Activated CD8-positive, alpha-beta memory T cell treated with anti-CD3 and anti-CD28 coated beads, Interleukin-2, amount 10 ng/mL, durations not matched to agents 7 days and 5 days (primary cell): ENCODE data around the gene PC. TPM values are rescaled to one million over a fixed set of nuclear protein-coding genes. Genes with fewer than 3 reads are reported as not detected.

Source experiments
- ATAC-seq: fragments of 150-1000 bp; cut with Tn5 transposase; one replicate; pipeline ENCODE4 v1.10.0; 2021; ENCODE audit warnings: moderate library complexity
- CTCF ChIA-PET: fragments of 350-600 bp; sonication (Branson Sonifier 250); formaldehyde crosslinking; loops from one replicate; lab custom pipeline; 2021; ENCODE audit warnings: antibody characterized with exemption; lab: Charles Lee
- DNase-seq: peaks from one replicate; pipeline ENCODE4 v3.0.0-alpha.2; 2020
- H3K27ac Mint-ChIP-seq: one replicate; pipeline ENCODE4 v1.8.0; 2021; ENCODE audit warnings: mild to moderate bottlenecking, mixed read lengths
- H3K27me3 Mint-ChIP-seq: one replicate; pipeline ENCODE4 v1.8.0; 2021; ENCODE audit warnings: mixed read lengths
- H3K36me3 Mint-ChIP-seq: one replicate; pipeline ENCODE4 v1.8.0; 2021; ENCODE audit warnings: mild to moderate bottlenecking, mixed read lengths
- H3K4me1 Mint-ChIP-seq: one replicate; pipeline ENCODE4 v1.8.0; 2021; ENCODE audit warnings: mixed read lengths
- H3K4me3 Mint-ChIP-seq: one replicate; pipeline ENCODE4 v1.8.0; 2021; ENCODE audit warnings: mild to moderate bottlenecking, moderate library complexity, mixed read lengths
- H3K9me3 Mint-ChIP-seq: one replicate; pipeline ENCODE4 v1.8.0; 2022; ENCODE audit warnings: low read depth, mixed read lengths
- total RNA-seq, 2 experiments: library from RNA; stranded (reverse); gene quantifications; one replicate each; pipeline ENCODE4 v1.2.3, GENCODE V29; 2021

PC gene
- total RNA-seq, 2 experiments from 2014 or later, result 10.1 to 11.3 TPM

DNA sequence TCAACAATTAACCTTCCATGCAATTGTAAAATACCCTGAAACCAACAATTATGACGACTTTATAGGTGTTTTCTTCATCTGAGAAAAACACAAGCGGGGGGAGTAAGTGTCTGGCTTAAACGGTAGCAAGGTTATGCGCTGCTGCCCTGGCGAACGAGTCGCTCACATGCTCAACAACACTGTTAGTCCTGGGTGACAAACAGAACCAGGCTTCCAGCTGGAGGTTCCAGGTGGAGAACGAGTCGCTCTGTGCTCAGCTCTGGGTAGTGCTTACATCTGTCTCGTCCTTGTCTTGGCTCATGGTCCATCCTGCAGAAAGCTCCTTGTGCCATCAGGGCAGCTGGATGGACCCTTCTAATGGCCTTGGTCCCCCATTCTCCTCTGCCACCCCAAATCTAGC is 48.2 kb downstream of the PC start:
- no peaks in the 10 kb centered on the region for H3K36me3 Mint-ChIP-seq
- no peaks in the 10 kb centered on the region for H3K9me3 Mint-ChIP-seq
- ATAC-seq, result no peak
- H3K4me3 Mint-ChIP-seq, result no peak overlapping the region
- no peak for DNase-seq
- no peaks in the 10 kb centered on the region for H3K27me3 Mint-ChIP-seq
- CTCF ChIA-PET, result interaction anchor here (0.8 kb wide), 1 partner anchor 12 kb away, joined by 3 read pairs; no protein-coding TSS in a partner anchor
- H3K27ac Mint-ChIP-seq, result no peak overlapping the region
- H3K4me1 Mint-ChIP-seq, result no peaks in the 10 kb centered on the region

DNA sequence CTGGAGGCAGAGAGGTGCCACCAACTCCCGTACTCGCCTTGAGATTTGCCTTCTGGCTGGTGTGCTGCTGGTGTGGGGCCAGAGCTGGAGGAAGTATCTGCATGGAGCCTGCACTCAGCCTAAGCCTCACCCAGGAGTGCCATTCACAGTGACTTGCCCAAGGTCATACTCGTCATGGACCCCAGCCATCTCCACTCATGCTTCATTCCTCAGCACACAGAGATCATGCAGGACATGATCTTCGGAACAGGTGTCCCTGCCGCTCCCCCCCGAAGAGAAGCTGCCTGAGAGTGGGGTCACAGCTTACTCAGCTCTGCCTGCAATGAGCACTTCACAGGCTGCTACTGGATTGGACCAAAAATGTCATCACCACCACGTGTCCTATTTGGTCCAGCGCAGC is 49.0 kb downstream of the PC start:
- Mint-ChIP-seq H3K4me1 (no peaks in the 10 kb centered on the region), H3K36me3 (no peaks in the 10 kb centered on the region), H3K9me3 (no peaks in the 10 kb centered on the region), H3K4me3 (no peak overlapping the region), H3K27me3 (no peaks in the 10 kb centered on the region), H3K27ac (no peak overlapping the region)
- ATAC-seq, result no peak
- DNase-seq, result no peak
- CTCF ChIA-PET, result interaction anchor here (0.5 kb wide), 1 partner anchor 859 kb away, joined by 3 read pairs; no protein-coding TSS in a partner anchor

DNA sequence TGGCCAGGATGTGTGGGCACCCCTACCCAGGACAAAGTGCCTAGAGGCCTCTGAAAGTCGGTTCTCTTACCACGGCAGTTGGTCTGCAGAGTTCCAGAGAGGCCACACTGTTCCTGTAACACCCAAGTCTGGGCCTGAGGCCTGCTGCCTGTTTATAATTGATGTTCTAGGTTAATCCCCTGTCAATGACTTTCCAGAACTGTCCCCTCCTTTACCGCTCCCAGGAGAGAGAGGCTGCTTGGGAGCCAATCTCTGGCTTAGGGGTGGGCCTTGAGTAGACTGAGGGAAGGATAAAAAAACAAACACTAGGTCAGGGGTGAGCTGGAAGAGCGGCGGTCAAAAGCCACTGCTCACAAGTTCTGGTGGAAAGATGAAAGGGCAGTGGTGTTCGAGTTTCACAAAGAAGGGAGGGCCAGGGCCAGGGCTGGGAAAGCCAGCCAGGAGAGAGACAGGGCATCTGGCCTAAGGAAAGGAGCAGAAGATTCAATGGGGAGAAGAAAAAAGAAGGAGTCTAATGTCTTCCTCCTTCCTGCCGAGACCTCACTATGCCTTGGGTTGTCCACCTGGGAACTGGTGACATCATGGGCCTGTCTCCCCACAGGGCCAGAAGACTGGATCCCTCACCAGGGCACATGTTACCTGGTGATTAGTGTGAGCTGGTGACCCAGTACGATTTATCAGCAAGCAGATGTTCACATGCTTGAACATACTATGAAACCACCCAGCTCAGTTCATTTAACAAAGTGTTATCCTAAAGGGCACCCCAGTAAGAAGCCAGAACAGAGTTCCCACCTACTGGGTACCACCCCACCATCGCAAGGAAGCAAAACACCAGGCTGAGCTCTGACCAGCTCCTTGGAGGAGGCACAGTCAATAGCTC is 50.2 kb downstream of the PC start:
- H3K36me3 Mint-ChIP-seq, result no peaks in the 10 kb centered on the region
- no peak for DNase-seq
- CTCF ChIA-PET, result no interaction called here
- no peak overlapping the region for H3K27ac Mint-ChIP-seq
- H3K4me3 Mint-ChIP-seq, result no peak overlapping the region
- no peaks in the 10 kb centered on the region for H3K4me1 Mint-ChIP-seq
- no peak for ATAC-seq
- no peaks in the 10 kb centered on the region for H3K9me3 Mint-ChIP-seq
- no peaks in the 10 kb centered on the region for H3K27me3 Mint-ChIP-seq

DNA sequence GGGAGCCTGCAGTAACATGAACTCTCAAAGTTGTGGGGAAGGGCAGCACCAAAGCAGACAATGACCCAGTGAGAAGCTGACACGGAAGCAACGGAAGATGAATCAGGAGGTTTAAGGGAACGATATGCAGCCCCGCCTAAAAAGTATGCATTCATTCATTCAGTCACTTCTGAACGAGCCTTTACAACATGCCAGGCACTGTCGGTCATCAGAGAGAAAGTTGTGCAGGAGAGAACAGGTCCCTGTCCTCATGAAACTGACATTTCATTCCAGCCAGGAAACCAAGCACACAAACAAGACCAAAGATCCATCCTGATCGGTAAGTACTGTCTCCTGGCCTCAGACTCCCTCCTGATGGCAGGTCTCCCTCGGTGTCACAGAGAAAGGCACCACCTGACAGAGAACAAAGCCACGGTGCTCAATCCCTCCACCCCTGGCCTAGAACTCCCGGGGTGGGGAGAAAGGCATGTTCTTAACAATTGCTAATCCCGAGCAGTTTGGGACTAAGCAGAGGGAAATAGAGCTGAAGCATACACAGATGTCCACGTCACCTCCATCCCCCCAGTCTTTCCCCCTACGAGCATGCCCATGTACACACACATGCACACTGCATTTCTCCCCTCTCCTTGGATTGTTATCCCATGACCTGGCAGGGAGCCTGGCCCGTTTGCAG is 52.0 kb downstream of the PC start:
- ATAC-seq (no peak), DNase-seq (no peak)
- H3K9me3 Mint-ChIP-seq, result no peaks in the 10 kb centered on the region
- CTCF ChIA-PET, result no interaction called here
- no peak overlapping the region for H3K4me3 Mint-ChIP-seq
- H3K36me3 Mint-ChIP-seq, result no peaks in the 10 kb centered on the region
- no peaks in the 10 kb centered on the region for H3K4me1 Mint-ChIP-seq
- no peaks in the 10 kb centered on the region for H3K27me3 Mint-ChIP-seq
- no peak overlapping the region for H3K27ac Mint-ChIP-seq

DNA sequence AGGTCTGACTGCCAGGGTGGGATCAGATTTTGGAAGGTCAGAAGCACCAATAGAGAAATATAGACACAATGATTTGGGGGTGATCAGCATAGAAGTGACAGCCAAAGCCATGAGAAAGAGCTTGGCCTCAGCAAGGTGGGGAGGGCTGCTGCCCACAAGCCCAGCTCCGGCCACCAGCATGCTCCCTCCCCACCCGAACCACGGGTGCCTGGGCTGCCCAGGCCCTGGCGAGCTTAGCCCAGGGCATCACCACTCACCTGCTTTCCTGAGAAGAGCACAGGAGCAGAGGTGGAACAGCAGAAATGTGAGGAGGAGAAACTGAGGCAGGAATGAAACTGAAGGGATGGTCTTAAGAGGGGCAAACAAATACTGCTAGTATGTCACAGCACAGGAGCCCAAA is 52.6 kb downstream of the PC start:
- ATAC-seq (no peak), DNase-seq (no peak)
- no peaks in the 10 kb centered on the region for H3K4me1 Mint-ChIP-seq
- no peaks in the 10 kb centered on the region for H3K36me3 Mint-ChIP-seq
- CTCF ChIA-PET, result no interaction called here
- H3K9me3 Mint-ChIP-seq, result no peaks in the 10 kb centered on the region
- H3K27ac Mint-ChIP-seq, result no peak overlapping the region
- H3K4me3 Mint-ChIP-seq, result no peak overlapping the region
- no peaks in the 10 kb centered on the region for H3K27me3 Mint-ChIP-seq

DNA sequence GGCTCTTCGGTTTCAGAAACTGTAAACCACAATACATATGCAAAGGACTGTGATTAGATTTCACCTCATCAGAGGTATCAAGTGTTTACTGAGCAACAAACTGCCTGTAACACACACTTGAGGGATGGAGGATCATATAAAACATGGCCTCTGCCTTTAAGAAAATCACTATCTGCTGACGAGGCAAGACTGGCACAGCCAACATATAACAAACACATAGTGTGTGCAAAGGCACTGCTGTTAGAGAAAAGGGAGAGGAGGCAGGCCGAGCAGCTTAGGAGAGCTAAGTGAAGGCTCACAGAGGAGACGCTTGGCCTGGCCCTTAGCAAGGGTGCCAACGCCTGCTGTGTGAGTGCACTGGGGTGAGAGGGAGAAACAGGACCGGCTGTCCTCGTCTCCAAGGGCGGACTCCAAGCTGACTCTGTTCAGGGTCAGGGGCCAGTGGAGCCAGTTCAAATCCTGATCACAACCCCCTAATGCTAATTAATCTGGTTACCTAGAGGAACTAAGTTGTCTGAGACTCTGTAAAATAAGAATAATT is 53.1 kb downstream of the PC start:
- Mint-ChIP-seq H3K4me1 (no peaks in the 10 kb centered on the region), H3K27me3 (no peaks in the 10 kb centered on the region), H3K9me3 (no peaks in the 10 kb centered on the region), H3K4me3 (no peak overlapping the region), H3K27ac (no peak overlapping the region), H3K36me3 (no peaks in the 10 kb centered on the region)
- ATAC-seq (no peak), DNase-seq (no peak)
- CTCF ChIA-PET, result no interaction called here

DNA sequence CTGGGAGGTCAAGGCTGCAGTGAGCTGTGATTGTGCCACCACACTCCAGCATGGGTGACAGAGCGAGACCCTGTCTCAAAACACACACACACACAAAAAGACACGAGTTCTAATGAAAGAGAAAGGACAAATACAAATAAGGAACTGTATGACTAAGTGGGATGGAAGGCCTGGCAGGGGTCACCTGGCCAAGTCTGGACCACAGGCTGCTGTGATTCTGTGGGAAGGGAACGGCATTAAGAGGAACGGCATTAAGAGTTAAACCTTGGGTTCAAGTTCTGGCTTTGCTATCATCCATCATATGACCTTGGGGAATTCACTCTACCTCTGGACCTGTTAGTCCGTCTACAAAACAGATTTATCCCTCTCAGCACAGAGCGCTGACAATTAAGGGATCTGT is 53.6 kb downstream of the PC start:
- no peaks in the 10 kb centered on the region for H3K36me3 Mint-ChIP-seq
- DNase-seq (no peak), ATAC-seq (no peak)
- H3K4me3 Mint-ChIP-seq, result no peak overlapping the region
- no peak overlapping the region for H3K27ac Mint-ChIP-seq
- peaks cover 1% of the 10 kb centered on the region for H3K27me3 Mint-ChIP-seq
- H3K4me1 Mint-ChIP-seq, result no peaks in the 10 kb centered on the region
- no peaks in the 10 kb centered on the region for H3K9me3 Mint-ChIP-seq
- CTCF ChIA-PET, result no interaction called here

DNA sequence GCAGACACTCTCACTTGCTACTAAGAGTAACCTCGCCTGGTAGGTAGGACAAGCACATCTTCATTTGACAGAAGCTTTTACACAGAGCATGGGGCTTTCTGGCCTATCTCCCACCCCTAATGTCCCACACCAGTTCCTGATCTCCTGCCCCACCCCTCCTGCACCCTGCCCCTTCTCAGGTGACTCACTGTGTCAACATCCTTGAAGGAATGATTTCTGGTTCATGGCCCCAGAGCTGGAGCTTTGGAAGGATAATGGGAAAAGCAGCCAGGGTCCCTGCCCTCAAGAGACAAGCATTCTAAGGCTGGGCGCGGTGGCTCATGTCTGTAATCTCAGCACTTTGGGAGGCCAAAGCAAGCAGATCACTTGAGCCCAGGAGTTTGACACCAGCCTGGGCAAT is 54.1 kb downstream of the PC start:
- H3K36me3 Mint-ChIP-seq, result no peaks in the 10 kb centered on the region
- no peak overlapping the region for H3K27ac Mint-ChIP-seq
- CTCF ChIA-PET, result no interaction called here

DNA sequence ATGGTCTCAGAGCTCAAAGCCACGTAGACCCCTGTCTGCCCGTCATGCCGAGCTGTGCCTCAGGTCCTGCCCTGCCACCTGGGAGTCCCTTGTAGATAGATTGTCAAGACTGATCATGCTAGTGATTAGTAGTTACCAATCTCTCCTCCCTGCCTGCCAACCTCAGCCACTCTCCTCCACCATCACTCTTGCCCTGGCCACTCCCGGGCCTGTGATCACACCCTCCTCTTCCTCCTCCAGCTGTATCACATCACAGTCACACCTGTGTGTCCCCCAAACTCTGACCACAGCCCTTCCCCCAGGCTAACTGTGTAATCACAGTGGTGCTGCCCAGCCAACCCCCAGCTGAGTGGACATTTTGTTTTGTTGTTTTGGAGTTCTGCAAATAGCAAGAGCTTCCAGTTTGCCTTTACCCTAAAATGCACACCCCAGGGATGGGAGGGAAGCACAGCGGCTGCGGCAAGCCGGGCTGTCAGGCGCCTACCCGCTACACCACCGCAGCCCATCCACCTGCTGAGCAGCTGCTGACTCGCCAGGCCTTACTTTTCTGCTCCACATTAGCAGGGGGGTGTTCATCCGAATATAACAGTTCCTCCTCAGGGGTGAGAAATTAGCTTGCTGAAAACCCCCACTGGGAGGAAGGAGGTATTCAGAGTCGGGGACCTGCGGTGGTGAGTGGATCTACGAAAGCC is 55.6 kb downstream of the PC start:
- H3K4me1 Mint-ChIP-seq, result no peaks in the 10 kb centered on the region
- no peak overlapping the region for H3K27ac Mint-ChIP-seq
- peaks cover 4% of the 10 kb centered on the region for H3K27me3 Mint-ChIP-seq
- DNase-seq (no peak), ATAC-seq (no peak)
- H3K4me3 Mint-ChIP-seq, result no peak overlapping the region
- no peaks in the 10 kb centered on the region for H3K36me3 Mint-ChIP-seq
- H3K9me3 Mint-ChIP-seq, result no peaks in the 10 kb centered on the region
- CTCF ChIA-PET, result interaction anchor here (1.4 kb wide), 1 partner anchor 19 kb away, joined by 4 read pairs; no protein-coding TSS in a partner anchor

More for the DNA sequence above, 54.1 kb downstream of the PC start:
- ATAC-seq (no peak), DNase-seq (no peak)
- H3K27me3 Mint-ChIP-seq, result peaks cover 4% of the 10 kb centered on the region
- no peaks in the 10 kb centered on the region for H3K9me3 Mint-ChIP-seq
- H3K4me1 Mint-ChIP-seq, result no peaks in the 10 kb centered on the region
- no peak overlapping the region for H3K4me3 Mint-ChIP-seq

DNA sequence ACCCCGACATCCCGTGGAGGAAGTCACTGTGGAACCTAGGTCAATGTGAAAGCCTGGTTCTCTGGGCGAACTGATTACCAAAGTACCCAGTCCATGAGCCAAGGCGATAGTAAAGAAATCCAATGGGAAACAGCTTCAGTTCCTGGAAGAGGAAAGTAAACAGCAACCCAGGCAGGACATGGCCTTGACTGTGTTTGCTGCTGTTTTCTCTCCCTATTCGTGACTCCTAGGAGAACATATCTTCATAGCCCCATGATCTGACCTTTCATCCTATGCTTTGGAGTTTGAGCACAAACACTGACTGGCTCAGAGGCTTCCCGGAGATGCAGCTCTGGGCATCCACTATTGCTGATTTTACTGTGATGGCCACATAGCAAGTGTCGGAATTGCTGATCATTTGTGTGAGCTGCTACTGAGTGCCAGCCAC is 56.2 kb downstream of the PC start:
- CTCF ChIA-PET, result interaction anchor here (1.4 kb wide), 1 partner anchor 19 kb away, joined by 4 read pairs; no protein-coding TSS in a partner anchor
- Mint-ChIP-seq H3K4me1 (no peaks in the 10 kb centered on the region), H3K9me3 (no peaks in the 10 kb centered on the region), H3K36me3 (no peaks in the 10 kb centered on the region), H3K27me3 (peaks cover 4% of the 10 kb centered on the region), H3K4me3 (no peak overlapping the region), H3K27ac (no peak overlapping the region)
- ATAC-seq, result no peak
- DNase-seq, result no peak

DNA sequence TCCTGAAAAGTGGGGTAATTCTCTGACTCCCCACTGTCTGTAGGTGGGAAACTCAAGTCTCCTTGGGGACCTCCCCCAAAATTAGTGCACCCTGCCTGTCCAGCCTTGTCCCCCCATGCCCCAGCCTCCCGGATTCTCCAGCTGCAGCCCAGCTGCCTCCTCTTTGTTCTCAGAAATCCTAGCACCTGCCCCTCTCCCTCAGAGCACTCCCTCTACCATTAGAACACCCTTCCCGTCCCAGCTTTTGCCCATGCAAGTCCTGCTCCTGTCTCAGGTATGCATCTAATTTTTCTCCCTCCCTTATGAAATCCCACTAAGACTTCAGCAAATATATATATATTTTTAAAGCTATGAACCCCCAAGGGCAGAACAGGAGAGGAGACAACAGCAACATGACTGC is 64.0 kb downstream of the PC start:
- DNase-seq (no peak), ATAC-seq (no peak)
- CTCF ChIA-PET, result interaction anchor here (1.0 to 2.4 kb wide), 3 partner anchors 11 to 62 kb away, joined by 3 to 5 read pairs (median 3); no protein-coding TSS in a partner anchor
- peaks cover 15% of the 10 kb centered on the region for H3K4me1 Mint-ChIP-seq
- H3K27me3 Mint-ChIP-seq, result peaks cover 24% of the 10 kb centered on the region
- H3K4me3 Mint-ChIP-seq, result no peak overlapping the region
- no peak overlapping the region for H3K27ac Mint-ChIP-seq
- H3K9me3 Mint-ChIP-seq, result no peaks in the 10 kb centered on the region
- H3K36me3 Mint-ChIP-seq, result no peaks in the 10 kb centered on the region

DNA sequence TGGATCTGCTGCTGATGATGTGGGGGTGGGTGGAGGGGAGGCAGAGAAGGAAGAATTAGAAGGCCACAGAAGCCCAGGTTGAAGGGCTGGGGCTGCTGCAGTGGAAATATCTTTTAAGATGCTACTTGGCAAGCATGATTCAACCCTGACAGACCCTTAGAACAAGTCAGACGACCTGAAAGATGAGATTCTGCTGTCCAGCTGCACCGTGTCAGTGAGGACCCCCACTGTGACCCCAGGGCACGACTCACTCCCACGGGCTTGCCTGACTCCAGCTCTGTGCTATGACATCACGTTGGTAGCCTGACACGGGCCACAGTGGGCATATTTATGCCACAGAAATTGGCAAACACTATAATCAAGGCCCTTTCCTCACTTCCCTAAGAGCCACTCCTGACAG is 65.3 kb downstream of the PC start:
- DNase-seq (no peak), ATAC-seq (no peak)
- Mint-ChIP-seq H3K9me3 (no peaks in the 10 kb centered on the region), H3K4me1 (peaks cover 15% of the 10 kb centered on the region), H3K36me3 (no peaks in the 10 kb centered on the region), H3K27me3 (peaks cover 22% of the 10 kb centered on the region), H3K4me3 (no peak overlapping the region), H3K27ac (no peak overlapping the region)
- CTCF ChIA-PET, result interaction anchor here (1.4 kb wide), 1 partner anchor 181 kb away, joined by 3 read pairs; no protein-coding TSS in a partner anchor
